Neural progenitor cell (in vitro differentiated cells): ENCODE measurements around the gene ADH4.

Experiments
- EZH2phosphoT487 ChIP-seq: fragments of 200-600 bp; sonication (generic); IDR thresholded peaks from 2 replicates; pipeline ENCODE4 v1.6.1; 2017; ENCODE audit warnings: antibody characterized with exemption
- TF ChIP-seq, protein P1 (sequence below): fragments of 200-600 bp; sonication (generic); IDR thresholded peaks from 2 replicates; pipeline ENCODE4 v1.5.1; 2017; ENCODE audit warnings: antibody characterized with exemption, mild to moderate bottlenecking

- TF ChIP-seq, protein P1, sequence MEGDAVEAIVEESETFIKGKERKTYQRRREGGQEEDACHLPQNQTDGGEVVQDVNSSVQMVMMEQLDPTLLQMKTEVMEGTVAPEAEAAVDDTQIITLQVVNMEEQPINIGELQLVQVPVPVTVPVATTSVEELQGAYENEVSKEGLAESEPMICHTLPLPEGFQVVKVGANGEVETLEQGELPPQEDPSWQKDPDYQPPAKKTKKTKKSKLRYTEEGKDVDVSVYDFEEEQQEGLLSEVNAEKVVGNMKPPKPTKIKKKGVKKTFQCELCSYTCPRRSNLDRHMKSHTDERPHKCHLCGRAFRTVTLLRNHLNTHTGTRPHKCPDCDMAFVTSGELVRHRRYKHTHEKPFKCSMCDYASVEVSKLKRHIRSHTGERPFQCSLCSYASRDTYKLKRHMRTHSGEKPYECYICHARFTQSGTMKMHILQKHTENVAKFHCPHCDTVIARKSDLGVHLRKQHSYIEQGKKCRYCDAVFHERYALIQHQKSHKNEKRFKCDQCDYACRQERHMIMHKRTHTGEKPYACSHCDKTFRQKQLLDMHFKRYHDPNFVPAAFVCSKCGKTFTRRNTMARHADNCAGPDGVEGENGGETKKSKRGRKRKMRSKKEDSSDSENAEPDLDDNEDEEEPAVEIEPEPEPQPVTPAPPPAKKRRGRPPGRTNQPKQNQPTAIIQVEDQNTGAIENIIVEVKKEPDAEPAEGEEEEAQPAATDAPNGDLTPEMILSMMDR = no peak
- TF ChIP-seq EZH2phosphoT487 = no peak
Measured at GRCh38 chr4:99156992-99157391, 12.9 kb upstream of the ADH4 start.
